Measurements from ENCODE around the gene IL17REL.

DNA sequence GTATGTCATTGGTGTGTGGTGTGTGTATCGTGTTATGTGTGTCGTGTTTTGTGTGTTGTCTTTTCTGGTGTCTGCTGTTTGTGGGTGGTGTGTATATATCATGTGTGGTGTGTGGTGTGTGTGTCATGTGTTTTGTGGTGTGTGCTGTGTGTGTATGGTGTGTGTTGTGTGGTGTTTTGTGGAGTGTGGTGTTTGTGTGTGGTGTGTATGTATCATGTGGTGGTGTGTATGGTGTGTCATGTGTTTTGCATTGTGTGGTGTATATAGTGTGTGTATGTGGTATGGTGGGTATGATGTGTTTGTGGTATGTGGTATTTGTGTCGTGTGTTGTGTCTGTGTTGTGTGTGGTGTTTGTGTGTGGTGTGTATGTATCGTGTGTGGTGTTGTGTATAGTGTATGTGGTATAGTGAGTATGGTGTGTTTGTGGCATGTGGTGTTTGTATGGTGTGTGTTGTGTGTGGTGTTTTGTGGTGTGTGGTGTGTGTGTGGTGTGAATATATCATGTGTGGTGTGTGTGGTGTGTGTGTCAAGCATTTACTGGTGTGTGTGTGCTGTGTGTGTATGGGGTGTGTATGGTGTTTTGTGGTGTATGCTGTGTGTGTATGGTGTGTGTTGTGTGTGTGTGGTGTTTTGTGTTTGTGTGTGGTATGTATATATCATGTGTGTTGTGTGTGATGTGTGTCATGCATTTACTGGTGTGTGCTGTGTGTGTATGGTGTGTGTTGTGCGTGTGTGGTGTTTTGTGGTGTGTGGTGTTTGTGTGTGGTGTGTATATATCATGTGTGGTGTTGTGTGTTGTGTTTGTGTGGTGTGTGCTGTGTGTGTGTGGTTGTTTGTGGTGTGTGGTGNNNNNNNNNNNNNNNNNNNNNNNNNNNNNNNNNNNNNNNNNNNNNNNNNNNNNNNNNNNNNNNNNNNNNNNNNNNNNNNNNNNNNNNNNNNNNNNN lies 39.3 kb downstream of the IL17REL start:
- TF ChIP-seq, protein P1, sequence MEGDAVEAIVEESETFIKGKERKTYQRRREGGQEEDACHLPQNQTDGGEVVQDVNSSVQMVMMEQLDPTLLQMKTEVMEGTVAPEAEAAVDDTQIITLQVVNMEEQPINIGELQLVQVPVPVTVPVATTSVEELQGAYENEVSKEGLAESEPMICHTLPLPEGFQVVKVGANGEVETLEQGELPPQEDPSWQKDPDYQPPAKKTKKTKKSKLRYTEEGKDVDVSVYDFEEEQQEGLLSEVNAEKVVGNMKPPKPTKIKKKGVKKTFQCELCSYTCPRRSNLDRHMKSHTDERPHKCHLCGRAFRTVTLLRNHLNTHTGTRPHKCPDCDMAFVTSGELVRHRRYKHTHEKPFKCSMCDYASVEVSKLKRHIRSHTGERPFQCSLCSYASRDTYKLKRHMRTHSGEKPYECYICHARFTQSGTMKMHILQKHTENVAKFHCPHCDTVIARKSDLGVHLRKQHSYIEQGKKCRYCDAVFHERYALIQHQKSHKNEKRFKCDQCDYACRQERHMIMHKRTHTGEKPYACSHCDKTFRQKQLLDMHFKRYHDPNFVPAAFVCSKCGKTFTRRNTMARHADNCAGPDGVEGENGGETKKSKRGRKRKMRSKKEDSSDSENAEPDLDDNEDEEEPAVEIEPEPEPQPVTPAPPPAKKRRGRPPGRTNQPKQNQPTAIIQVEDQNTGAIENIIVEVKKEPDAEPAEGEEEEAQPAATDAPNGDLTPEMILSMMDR (conservative IDR thresholded peaks at IDR 0.05; ENCODE audit: low read length), result no peak
- no peak for TF ChIP-seq EZH2phosphoT487 (IDR thresholded peaks at IDR 0.05; ENCODE audit: borderline replicate concordance)
